GM18499 (cell line): Measurements from ENCODE around the gene NOTCH3.

Source experiments
- ATAC-seq: cut with Tn5 transposase; IDR thresholded peaks from one replicate; pipeline ENCODE4 v1.9.1; 2021; ENCODE audit warnings: moderate number of reproducible peaks; ENCODE audit not compliant: insufficient read depth, unreplicated experiment

NOTCH3 gene

DNA sequence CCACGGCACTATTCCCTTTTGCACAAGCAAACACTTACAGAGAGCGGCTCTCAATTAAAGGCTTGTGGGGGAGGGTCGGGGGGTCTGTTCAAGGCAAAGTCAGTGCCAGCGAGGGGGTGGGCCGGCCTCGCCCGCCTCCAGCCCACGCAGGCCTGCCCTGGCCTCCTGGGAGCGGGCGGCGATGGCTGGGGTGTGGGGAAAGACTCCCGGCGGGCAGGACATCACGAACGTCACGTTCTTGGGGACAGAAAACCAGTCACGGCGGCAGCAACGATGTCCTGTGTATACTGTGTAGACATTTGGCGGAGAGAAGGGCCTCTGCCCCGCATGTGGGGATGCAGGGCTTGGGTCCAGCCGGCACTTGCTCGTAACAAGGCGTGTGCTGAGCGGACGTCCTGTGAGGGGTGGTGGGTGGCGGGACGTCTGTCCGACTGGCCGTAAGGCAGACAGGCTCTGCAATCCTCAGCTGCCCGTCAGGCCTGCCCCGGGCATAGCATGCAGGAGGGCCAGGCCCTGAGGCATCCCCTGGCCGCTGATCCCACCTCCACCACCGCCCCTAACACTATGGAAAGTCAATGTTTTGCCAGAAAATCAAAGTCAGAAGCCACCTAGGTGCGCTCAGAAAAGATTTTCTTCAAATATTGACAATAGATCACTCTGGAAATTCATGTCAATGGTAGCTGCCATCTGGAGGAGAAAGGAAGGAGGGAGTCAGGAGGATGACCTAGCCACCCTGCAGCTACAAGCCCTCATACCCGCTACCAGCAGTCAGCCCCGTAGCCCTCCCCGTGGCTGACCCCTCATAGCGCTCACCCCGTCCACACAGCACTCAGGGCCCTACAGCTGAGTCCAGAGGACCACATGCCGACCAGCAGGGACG lies 37.2 kb upstream of the NOTCH3 start:
- no peak for ATAC-seq

DNA sequence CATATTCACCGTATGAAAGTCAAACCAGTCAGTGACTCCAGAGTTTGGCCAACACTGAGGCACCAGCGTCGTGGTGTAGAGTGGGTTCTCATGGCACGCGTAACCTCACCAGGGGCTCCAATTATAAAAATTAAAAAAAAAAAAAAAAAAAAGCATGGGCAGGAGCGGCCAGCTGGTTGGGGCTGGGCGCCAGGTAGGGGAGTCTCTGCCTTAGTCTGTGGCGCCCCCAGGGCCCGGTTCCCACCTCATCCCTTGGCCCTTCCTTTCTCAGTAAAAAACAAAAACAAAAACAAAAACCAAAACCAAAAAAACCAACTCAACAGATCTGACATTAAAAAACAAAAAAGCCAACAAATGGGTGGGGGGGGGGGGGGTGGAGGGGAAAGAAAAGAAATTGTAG lies 36.1 kb upstream of the NOTCH3 start:
- no peak for ATAC-seq

- ATAC-seq: no peak
These were observed 35.0 kb upstream of the NOTCH3 start for GRCh38 chr19:15235781-15236180.

- ATAC-seq: no peak
These were observed 33.8 kb upstream of the NOTCH3 start for GRCh38 chr19:15234431-15235130.

DNA sequence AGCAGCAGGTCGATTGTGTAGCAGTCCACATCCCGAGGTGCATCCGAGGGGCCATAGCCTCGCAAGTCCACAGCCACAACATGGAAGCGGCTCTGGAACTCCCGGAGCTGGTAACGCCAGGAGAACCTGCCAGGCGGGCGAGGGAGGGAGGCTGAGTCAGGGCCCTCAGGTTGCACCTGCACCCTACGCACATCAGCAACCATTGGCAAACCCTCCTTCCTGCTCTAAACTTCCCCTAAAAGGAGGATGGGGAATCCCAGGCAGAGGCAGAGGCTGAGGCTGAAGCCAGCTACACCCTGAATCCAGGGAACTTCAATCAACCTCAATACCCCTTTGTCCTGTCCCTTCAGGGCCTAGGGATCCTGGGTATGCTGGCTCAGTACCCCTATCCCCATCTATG lies 30.5 kb upstream of the NOTCH3 start:
- no peak for ATAC-seq

GRCh38 chr19:15227261-15227660 lies 26.5 kb upstream of the NOTCH3 start:
- no peak for ATAC-seq

GRCh38 chr19:15225760-15226159 lies 25.0 kb upstream of the NOTCH3 start:
- ATAC-seq: no peak

- ATAC-seq: no peak
These were observed 23.0 kb upstream of the NOTCH3 start for GRCh38 chr19:15223649-15224361.

DNA sequence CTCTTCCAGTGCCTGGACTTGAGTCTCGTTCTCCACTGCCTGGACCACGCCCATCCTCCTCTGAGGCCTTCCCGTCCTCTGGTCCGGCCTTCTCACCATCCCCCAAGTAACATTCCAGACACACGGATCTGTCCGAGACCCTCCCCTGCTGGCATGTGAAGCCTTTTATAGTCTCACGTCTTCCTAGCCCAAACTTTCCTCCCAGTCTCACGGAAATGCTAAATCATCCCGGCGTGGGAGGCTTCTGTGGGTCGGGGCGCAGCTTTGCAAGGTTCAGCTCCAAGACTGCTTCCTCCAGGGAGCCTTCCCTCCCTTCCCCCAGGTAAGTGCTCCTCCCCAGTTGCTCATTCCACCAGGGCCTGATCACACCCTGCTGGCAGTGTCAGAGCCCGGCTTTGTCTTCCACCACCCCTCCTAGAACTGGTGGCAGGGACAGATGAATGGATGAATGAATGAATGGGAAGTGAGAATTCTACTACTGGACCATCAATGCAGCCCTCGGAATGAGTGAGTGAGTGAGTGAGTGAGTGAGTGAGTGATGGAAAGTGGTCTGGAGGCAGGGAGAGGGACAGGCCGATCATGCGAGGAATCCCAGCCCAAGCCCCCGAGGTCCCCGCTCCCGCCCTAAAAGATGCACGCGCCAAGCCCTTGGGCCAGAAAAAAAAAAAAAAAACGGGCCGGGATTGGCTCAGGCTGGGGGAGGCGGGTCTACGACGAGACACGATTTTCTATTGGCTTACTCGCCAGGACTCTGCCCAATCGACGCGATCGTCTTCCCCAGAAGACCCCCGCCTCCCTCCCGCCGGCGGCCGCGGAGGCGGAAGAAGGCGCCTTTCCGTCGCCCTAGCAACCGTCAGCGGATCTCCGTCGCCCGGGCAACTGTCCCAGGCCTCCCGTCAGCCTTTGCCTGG lies 22.2 kb upstream of the NOTCH3 start:
- no peak for ATAC-seq

DNA sequence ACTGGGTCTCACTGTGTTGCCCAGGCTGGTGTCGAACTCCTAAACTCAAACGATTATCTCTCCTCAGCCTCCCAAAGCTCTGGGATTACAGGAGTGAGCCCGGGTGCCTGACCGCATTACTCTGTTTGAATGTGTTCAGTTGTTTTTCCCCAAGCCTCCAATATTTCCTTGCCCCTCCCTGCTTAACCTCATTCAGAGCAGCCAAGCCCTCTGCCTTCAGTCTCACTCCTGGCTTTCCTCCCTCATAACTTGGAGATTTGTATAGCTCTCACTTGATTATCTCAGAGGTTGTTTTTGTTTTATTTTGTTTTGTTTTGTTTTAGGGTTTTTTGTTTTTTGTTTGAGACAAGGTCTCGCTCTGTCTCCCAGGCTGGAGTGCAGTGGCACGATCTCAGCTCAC lies 20.0 kb upstream of the NOTCH3 start:
- ATAC-seq: no peak

DNA sequence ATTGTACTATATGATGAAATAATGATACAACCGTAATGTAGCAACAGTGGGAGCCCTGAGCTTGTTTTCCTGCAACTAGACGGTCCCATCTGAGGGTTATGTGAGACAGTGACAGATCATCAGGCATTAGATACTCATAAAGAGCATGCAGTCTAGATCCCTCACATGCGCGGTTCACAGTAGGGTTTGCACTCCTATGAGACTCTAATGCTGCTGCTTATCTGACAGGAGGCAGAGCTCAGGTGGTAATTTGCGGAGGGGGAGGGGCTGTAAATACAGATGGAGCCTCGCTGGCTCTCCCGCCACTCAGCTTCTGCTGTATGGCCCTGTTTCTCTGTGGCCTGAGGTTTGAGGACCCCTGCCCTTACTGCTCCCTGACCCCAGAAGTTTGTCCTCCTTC lies 17.7 kb upstream of the NOTCH3 start:
- ATAC-seq: no peak

GRCh38 chr19:15216363-15216762 lies 15.6 kb upstream of the NOTCH3 start:
- no peak for ATAC-seq

GRCh38 chr19:15213715-15214381 lies 13.1 kb upstream of the NOTCH3 start:
- no peak for ATAC-seq

GRCh38 chr19:15212711-15213110 lies 11.9 kb upstream of the NOTCH3 start:
- ATAC-seq: no peak

GRCh38 chr19:15210323-15210781 lies 9.6 kb upstream of the NOTCH3 start:
- no peak for ATAC-seq

GRCh38 chr19:15201374-15202023 lies 704 bp upstream of the NOTCH3 start:
- ATAC-seq: no peak

DNA sequence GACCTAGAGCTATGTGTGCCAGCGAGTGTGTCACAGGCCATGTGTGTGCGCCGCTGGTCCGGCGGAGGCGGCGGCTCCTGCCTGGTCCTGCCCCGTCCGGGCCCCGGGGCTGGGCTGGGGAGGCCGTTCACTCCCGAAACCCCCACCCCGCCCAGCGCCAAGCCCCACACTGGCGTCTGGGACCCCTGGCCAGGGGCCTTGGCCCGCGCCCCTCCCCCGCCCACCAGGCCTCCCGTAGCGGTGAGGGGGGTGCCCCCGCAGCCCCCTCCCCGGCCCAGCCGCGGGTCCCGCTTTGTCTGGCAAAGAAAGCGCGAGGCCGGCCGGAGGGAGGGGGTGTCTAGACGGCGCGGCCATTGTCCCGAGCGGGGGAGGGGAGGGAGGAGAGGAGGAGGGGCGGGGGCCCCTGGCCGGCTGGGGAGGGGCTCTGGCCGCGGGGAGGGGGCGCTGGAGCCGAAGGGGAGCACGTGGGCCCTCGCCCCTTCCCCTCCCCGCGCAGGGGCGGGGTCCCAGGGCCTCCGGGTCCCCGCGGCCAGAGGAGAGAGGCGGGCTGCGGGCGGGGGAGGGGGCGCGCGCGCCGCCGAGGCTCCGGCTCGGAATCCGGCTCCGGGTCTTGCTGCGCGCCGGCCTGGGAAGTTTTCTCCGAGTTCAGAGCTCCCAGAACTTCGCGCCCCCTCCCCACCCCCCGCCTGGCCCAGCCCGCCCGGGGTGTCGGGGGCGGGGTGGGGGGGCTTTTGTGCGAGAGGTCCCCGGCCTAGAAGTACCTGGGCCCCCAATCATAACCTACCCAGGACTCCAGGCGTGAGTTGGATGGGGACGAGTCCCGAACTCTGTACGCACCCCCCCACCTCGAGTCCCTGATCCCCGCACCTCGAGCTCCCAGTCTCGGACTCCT lies 888 bp downstream of the NOTCH3 start:
- no peak for ATAC-seq
